ENCODE measurements around the gene PDE6G. TPM values are rescaled to one million over a fixed set of nuclear protein-coding genes. Genes with fewer than 3 reads are reported as not detected.
"Not testable (repeated sequence)": the region's sequence is repeated elsewhere in the genome, so short reads cannot be mapped to it uniquely, and the experiment has no call there.

The PDE6G gene
- total RNA-seq, 2 experiments from 2014 or later, result 8.9 to 11.4 TPM

- peaks cover 19% of the 10 kb centered on the region for H3K4me1 Mint-ChIP-seq (ENCODE audit: low read depth)
- CTCF ChIA-PET, result interaction anchor here (1.2 kb wide), 1 partner anchor 30 kb away, joined by 7 read pairs; no protein-coding TSS in a partner anchor
- H3K27ac Mint-ChIP-seq, result peak overlapping the region; percentile 55
- H3K4me3 Mint-ChIP-seq, result no peak overlapping the region
- H3K36me3 Mint-ChIP-seq (ENCODE audit: low read depth), result peaks cover 38% of the 10 kb centered on the region
- H3K27me3 Mint-ChIP-seq, result no peaks in the 10 kb centered on the region
- POLR2A ChIA-PET, result interaction anchor here (0.7 kb wide), 1 partner anchor 34 kb away, joined by 3 read pairs; no protein-coding TSS in a partner anchor
- intact Hi-C loops (cut with micrococcal nuclease), result no loop called here
- no peaks in the 10 kb centered on the region for H3K9me3 Mint-ChIP-seq
- DNase-seq, result no peak
- no peak for ATAC-seq
- TF ChIP-seq, protein P1, sequence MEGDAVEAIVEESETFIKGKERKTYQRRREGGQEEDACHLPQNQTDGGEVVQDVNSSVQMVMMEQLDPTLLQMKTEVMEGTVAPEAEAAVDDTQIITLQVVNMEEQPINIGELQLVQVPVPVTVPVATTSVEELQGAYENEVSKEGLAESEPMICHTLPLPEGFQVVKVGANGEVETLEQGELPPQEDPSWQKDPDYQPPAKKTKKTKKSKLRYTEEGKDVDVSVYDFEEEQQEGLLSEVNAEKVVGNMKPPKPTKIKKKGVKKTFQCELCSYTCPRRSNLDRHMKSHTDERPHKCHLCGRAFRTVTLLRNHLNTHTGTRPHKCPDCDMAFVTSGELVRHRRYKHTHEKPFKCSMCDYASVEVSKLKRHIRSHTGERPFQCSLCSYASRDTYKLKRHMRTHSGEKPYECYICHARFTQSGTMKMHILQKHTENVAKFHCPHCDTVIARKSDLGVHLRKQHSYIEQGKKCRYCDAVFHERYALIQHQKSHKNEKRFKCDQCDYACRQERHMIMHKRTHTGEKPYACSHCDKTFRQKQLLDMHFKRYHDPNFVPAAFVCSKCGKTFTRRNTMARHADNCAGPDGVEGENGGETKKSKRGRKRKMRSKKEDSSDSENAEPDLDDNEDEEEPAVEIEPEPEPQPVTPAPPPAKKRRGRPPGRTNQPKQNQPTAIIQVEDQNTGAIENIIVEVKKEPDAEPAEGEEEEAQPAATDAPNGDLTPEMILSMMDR (IDR thresholded peaks at IDR 0.05), result no peak
Observed at GRCh38 chr17:81631482-81631881, 24.9 kb downstream of the PDE6G start.

GRCh38 chr17:81630274-81630673 lies 26.1 kb downstream of the PDE6G start:
- no peak for DNase-seq

DNA sequence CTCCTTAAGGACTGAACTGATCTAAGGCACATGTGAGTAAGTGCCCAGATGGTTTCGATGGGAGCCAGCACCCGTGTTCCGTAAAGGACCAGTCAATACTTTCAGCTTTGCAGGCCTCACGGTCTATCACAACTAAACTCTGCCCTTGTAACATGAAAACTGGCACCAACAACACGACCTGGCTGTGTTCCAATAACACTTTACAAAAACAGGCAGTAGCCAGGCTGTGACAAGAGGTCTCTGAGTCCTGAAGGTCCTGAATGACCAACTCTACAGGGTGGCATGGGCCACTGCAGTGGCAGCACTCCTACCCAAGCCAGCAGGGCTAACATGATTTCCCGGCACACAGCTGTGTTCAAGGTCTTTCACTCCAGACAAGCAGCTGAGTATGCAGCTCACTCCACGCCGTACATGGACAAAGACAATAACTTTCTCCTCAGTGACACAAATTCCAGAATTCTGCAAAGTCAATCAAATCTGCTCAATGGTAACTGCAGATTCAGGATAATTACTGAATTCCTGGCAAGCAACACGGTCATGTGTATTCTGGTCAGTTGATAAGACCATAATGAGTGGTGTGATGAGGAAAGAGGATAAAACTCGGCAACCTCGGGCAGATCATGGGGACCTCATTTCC lies 34.7 kb downstream of the PDE6G start:
- Mint-ChIP-seq H3K27ac (no peak overlapping the region), H3K9me3 (no peaks in the 10 kb centered on the region), H3K36me3 (ENCODE audit: low read depth) (peaks cover 55% of the 10 kb centered on the region), H3K4me3 (no peak overlapping the region), H3K4me1 (ENCODE audit: low read depth) (peaks cover 13% of the 10 kb centered on the region), H3K27me3 (no peaks in the 10 kb centered on the region)
- intact Hi-C loops (cut with micrococcal nuclease), result no loop called here
- TF ChIP-seq, protein P1 (IDR thresholded peaks at IDR 0.05), result no peak
- CTCF ChIA-PET, result interaction anchor here (1.7 kb wide), 1 partner anchor 21 kb away, joined by 5 read pairs; no protein-coding TSS in a partner anchor
- DNase-seq (no peak), ATAC-seq (no peak)
- POLR2A ChIA-PET, result interaction anchor here (1.6 kb wide), 1 partner anchor 14 kb away, joined by 5 read pairs; no protein-coding TSS in a partner anchor

More at GRCh38 chr17:81630274-81630673, 26.1 kb downstream of the PDE6G start:
- no peak overlapping the region for H3K27ac Mint-ChIP-seq
- intact Hi-C loops (cut with micrococcal nuclease), result no loop called here
- peaks cover 12% of the 10 kb centered on the region for H3K4me1 Mint-ChIP-seq (ENCODE audit: low read depth)
- CTCF ChIA-PET, result no interaction called here
- TF ChIP-seq, protein P1 (IDR thresholded peaks at IDR 0.05), result no peak
- H3K4me3 Mint-ChIP-seq, result no peak overlapping the region
- ATAC-seq, result no peak
- POLR2A ChIA-PET, result interaction anchor here (0.6 to 1.1 kb wide), 4 partner anchors 10 to 20 kb away, joined by 3 to 5 read pairs (median 4); no protein-coding TSS in a partner anchor
- peaks cover 43% of the 10 kb centered on the region for H3K36me3 Mint-ChIP-seq (ENCODE audit: low read depth)
- H3K9me3 Mint-ChIP-seq, result no peaks in the 10 kb centered on the region
- H3K27me3 Mint-ChIP-seq, result no peaks in the 10 kb centered on the region

DNA sequence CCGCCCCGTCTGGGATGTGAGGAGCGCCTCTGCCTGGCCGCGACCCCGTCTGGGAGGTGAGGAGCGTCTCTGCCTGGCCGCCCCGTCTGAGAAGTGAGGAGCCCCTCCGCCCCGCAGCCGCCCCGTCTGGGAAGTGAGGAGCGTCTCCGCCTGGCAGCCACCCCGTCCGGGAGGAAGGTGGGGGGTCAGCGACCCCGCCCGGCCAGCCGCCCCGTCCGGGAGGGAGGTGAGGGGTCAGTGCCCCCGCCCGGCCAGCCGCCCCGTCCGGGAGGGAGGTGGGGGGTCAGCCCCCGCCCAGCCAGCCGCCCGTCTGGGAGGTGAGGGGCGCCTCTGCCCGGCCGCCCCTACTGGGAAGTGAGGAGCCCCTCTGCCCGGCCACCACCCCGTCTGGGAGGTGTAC lies 38.0 kb downstream of the PDE6G start:
- peaks cover 56% of the 10 kb centered on the region for H3K36me3 Mint-ChIP-seq (ENCODE audit: low read depth)
- H3K9me3 Mint-ChIP-seq; CTCF ChIA-PET; intact Hi-C loops (cut with micrococcal nuclease); H3K27ac Mint-ChIP-seq; POLR2A ChIA-PET; H3K4me3 Mint-ChIP-seq; ATAC-seq; H3K27me3 Mint-ChIP-seq; DNase-seq: not testable (repeated sequence)
- H3K4me1 Mint-ChIP-seq (ENCODE audit: low read depth), result peaks cover 26% of the 10 kb centered on the region

GRCh38 chr17:81616877-81617276 lies 39.5 kb downstream of the PDE6G start:
- CTCF ChIA-PET, result interaction anchor here (1.1 kb wide), 1 partner anchor 16 kb away, joined by 3 read pairs; no protein-coding TSS in a partner anchor
- Mint-ChIP-seq H3K4me3 (no peak overlapping the region), H3K36me3 (ENCODE audit: low read depth) (peaks cover 59% of the 10 kb centered on the region), H3K9me3 (no peaks in the 10 kb centered on the region), H3K4me1 (ENCODE audit: low read depth) (peaks cover 26% of the 10 kb centered on the region), H3K27me3 (no peaks in the 10 kb centered on the region), H3K27ac (peak overlapping the region; percentile 3)
- DNase-seq (no peak), ATAC-seq (no peak)
- intact Hi-C loops (cut with micrococcal nuclease), result no loop called here
- TF ChIP-seq, protein P1 (IDR thresholded peaks at IDR 0.05), result no peak
- POLR2A ChIA-PET, result interaction anchor here (1.6 kb wide), 1 partner anchor 49 kb away, joined by 3 read pairs; no protein-coding TSS in a partner anchor

All from activated CD8-positive, alpha-beta T cell treated with anti-CD3 and anti-CD28 coated beads for 36 hours (primary cell).